GM19452 (cell line): Measurements from ENCODE around the gene CANT1.
A peak's percentile ranks its signal among the peaks of the same experiment; 100 is the strongest.

Experiments
- ATAC-seq: cut with Tn5 transposase; IDR thresholded peaks from one replicate; pipeline ENCODE4 v1.9.1; 2021; ENCODE audit not compliant: unreplicated experiment

Gene CANT1

GRCh38 chr17:79009397-79010303 lies at the start of gene CANT1:
TSS of gene CANT1 (minus strand) at chr17:79009764. CDS start at chr17:78997622, 12,142 bp downstream.
- peak; percentile 88 for ATAC-seq

- ATAC-seq = no peak
Measured at GRCh38 chr17:79057737-79058385, 48.3 kb upstream of the CANT1 start.

- no peak for ATAC-seq
Measured at GRCh38 chr17:79055197-79055596, 45.6 kb upstream of the CANT1 start.

DNA sequence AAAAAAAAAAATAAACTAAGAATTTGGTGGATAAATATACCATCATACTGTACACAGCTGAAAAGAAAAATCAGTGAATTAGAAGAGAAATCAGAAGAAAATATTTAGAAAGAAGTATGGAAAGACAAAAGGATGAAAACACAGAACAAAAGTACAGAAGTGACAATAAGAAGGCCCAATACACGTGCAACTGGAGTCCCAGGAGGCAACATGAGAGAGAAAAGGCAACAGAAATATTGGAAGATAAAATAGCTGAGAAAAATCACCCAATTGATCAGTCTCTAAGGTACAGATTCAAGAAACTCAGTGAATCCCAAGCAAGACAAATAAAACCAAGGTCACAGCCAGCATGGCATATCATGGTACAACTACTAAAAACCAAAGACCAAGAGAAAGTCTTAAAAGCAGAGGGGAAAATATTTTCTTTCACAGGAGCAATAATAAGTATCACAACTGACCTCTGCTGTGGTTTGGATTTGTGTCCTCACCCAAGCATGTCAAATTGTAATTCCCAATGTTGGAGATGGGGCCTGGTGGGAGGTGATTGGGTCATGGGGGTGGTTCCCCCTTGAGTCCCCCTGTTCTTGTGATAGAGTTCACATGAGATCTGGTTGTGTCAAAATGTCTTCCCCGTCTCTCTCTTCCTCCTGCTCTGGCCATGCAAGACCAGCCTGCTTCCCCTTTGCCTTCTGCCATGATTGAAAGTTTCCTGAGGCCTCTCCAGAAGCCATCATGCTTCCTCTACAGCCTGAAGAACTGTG lies 44.8 kb upstream of the CANT1 start:
- ATAC-seq = no peak

DNA sequence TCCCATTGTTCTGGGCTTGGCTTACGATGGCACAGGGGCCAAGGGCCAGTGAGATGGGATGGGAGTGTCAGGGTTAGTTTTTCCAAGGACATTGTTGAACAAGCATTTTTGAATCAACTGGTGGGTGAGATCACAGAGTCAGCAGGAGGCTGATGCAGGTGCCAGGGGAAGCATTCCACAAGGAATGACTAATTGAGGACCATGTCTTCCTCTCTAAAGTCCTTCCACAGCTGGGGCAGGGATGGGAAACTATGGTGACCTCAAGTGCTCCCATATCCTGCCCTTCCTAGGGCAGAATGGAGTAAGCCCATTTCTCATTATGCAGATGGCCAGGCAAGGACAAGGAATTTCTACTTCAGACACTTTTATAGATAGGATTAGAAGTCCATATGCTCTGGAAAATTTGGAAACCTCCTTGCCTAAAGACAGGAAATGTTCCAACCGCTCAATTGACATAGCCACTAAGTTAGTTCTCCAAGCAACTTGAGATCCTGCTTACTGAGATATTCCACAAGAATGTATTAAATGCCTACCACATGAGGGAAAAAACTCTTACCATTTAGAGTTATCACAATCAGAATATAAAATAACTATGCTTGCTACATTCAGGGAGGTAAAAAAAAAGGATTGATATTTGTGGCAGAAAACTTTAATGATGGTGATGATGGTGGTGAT lies 43.8 kb upstream of the CANT1 start:
- no peak for ATAC-seq

GRCh38 chr17:79052131-79052530 lies 42.6 kb upstream of the CANT1 start:
- ATAC-seq = no peak

- no peak for ATAC-seq
Measured at GRCh38 chr17:79051306-79051705, 41.7 kb upstream of the CANT1 start.

- no peak for ATAC-seq
Measured at GRCh38 chr17:79050551-79050950, 41.0 kb upstream of the CANT1 start.

DNA sequence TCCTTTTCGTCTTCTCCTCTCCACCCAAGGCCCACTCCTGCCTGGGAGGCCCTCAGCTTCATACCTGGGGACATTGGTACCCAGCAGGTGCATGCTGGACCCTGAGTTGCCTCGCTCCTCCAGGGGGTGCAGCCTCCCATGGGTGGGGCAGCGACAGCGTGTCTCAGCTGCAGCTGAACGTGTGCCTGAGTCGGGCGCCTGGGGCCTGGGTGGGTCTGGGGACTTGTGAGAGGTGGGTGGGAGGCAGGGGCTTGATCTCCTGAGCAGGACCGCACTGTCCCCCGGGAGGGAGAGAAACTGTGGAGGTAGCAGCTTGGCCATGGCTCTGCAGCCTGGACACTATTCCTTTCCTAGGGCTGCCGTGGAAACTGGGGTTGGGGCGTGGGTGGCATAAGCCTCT lies 40.3 kb upstream of the CANT1 start:
- no peak for ATAC-seq

DNA sequence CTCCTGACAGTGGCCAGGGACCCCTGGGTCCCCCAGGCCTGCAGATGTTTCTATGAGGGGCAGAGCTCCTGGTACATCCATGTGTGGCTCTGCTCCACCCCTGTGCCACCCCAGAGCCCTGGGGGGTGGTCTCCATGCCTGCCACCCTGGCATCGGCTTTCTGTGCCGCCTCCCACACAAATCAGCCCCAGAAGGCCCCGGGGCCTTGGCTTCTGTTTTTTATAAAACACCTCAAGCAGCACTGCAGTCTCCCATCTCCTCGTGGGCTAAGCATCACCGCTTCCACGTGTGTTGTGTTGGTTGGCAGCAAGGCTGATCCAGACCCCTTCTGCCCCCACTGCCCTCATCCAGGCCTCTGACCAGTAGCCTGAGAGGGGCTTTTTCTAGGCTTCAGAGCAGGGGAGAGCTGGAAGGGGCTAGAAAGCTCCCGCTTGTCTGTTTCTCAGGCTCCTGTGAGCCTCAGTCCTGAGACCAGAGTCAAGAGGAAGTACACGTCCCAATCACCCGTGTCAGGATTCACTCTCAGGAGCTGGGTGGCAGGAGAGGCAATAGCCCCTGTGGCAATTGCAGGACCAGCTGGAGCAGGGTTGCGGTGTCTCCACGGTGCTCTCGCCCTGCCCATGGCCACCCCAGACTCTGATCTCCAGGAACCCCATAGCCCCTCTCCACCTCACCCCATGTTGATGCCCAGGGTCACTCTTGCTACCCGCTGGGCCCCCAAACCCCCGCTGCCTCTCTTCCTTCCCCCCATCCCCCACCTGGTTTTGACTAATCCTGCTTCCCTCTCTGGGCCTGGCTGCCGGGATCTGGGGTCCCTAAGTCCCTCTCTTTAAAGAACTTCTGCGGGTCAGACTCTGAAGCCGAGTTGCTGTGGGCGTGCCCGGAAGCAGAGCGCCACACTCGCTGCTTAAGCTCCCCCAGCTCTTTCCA lies 39.5 kb upstream of the CANT1 start:
- no peak for ATAC-seq

GRCh38 chr17:79047923-79048825 lies 38.6 kb upstream of the CANT1 start:
- ATAC-seq = no peak

DNA sequence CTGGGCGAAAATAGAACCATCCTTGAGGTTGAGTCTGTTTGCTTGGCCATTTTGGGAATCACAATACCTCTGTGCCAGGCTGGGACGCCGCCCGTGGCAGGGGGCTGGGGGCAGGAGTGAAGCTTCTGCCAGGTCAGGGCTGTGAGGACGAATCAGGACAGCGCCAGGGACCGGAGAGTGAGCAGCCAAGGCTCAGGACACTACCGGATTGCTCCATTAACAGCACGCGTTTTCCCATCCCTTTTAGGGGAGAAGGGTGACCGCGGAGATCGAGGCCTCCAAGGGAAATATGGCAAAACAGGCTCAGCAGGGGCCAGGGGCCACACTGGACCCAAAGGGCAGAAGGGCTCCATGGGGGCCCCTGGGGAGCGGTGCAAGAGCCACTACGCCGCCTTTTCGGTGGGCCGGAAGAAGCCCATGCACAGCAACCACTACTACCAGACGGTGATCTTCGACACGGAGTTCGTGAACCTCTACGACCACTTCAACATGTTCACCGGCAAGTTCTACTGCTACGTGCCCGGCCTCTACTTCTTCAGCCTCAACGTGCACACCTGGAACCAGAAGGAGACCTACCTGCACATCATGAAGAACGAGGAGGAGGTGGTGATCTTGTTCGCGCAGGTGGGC lies 37.8 kb upstream of the CANT1 start:
- no peak for ATAC-seq

- no peak for ATAC-seq
Measured at GRCh38 chr17:79046916-79047280, 37.3 kb upstream of the CANT1 start.

DNA sequence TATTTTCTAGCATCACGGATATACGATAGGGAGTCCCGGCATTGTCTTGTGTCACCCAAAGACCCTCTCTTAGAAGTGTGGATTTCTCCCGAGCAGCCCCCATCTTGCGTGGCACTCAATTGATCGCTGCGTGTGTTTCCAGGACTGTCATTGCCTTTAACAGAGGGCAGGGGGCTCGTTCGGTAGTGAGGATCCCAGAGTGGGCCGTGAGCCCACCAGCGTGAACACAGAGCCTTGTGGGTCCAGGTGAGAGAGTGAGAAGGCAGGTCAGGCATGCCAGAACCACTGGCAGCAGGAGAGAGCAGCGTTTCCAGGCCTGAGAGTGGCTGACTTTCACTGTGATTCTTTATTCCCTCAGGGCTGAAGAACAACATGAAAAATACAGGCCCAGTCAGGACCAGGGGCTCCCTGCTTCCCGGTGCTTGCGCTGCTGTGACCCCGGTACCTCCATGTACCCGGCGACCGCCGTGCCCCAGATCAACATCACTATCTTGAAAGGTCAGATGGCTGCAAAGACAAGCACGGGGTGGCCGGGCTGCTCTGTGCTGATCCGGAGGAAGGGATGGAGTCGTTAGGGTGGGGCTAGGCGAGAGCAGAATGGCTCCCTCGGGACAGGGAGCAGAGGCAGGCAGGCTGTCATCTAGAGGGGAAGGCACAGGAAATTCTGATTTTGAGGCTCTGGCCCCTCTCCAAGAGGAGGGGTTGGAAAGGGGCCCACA lies 36.8 kb upstream of the CANT1 start:
- no peak for ATAC-seq

- ATAC-seq = no peak
Measured at GRCh38 chr17:79045842-79046196, 36.3 kb upstream of the CANT1 start.

DNA sequence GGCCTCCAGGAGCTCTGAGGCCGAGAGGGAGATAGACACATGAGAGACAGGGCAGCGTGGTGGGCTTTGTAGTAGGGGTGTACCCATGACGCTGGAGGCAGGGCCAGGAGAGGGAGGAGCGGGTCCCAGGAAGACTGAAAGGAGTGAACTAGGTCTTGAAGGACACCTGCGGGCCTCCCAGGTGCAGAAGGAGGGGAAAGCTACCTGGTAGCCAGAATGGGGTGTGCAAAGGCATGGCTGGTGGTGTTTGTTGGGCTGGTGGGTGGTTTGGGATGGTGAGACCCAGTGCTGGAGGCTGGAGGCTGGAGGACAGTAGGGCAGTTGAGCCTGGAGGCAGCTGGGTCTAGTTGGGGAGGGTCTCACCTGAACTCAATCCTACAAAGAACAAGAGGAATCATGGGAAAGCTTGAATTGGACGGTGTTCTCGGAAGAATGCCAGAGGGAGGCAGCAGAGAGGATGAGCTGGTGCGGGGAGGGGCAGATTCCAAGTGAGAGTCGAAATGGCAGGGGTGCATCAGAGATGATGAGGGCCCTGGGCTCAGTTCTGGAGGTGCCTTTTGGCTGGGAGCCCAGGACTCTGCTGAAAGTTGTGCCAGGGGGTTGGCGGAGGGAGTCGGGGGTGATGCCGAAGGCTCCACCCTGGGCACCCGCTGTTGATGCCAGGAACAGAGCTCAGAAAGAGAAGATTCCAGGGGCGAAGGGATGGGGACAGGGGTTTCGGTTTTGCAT lies 35.6 kb upstream of the CANT1 start:
- ATAC-seq = no peak

DNA sequence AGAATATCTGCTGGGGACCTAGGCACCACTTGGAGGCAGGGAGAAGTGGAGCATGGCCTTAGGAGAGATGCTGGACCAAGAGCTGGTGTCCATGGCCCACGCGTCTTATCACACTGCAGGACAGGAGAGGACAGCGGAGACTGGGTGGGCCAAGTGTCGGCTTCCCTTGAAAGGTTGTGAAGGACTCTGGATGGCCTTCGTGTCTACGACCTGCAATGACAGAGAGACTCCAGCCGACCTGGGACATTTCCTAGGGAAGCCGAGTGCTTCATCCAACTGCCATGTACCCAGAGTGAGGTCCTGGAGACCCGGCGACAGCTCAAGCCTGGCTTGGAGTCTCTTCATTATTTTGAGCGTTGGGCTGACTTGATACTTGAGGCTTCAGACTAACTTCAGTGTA lies 34.9 kb upstream of the CANT1 start:
- no peak for ATAC-seq
